GF-D8 (cell line): Measurements from ENCODE around the gene VAMP8.
"Not testable (repeated sequence)": the region's sequence is repeated elsewhere in the genome, so short reads cannot be mapped to it uniquely, and the experiment has no call there.

Experiments
- DNase-seq: peaks from one replicate; lab custom pipeline; 2025; lab: John Stamatoyannopoulos, UW

Gene VAMP8

GRCh38 chr2:85579266-85579935 lies 2.0 kb downstream of the VAMP8 start:
- DNase-seq: peak; percentile 83

GRCh38 chr2:85580206-85580605 lies 2.8 kb downstream of the VAMP8 start:
- no peak for DNase-seq

- DNase-seq: no peak
Measured at GRCh38 chr2:85582492-85582891, 5.1 kb downstream of the VAMP8 start.

GRCh38 chr2:85583667-85584353 lies 6.4 kb downstream of the VAMP8 start:
- DNase-seq: no peak

GRCh38 chr2:85584354-85584856 lies 7.0 kb downstream of the VAMP8 start, which contains the start of gene VAMP5:
VAMP5 (plus strand) TSS chr2:85584431; CDS start chr2:85584491, 60 bp downstream.
- no peak for DNase-seq

- peak; percentile 31 for DNase-seq
Measured at GRCh38 chr2:85584857-85585780, 7.7 kb downstream of the VAMP8 start.

- no peak for DNase-seq
Measured at GRCh38 chr2:85585781-85586105, 8.4 kb downstream of the VAMP8 start.

- peak; percentile 50 for DNase-seq
Measured at GRCh38 chr2:85588236-85588635, 10.8 kb downstream of the VAMP8 start.

GRCh38 chr2:85588645-85589044 lies 11.3 kb downstream of the VAMP8 start:
- no peak for DNase-seq

GRCh38 chr2:85589181-85589580 lies 11.8 kb downstream of the VAMP8 start:
- DNase-seq: no peak

- DNase-seq: peak; percentile 33
Measured at GRCh38 chr2:85589982-85590791, 12.8 kb downstream of the VAMP8 start.

- DNase-seq: no peak
Measured at GRCh38 chr2:85590950-85591349, 13.6 kb downstream of the VAMP8 start.

- DNase-seq: no peak
Measured at GRCh38 chr2:85591563-85591962, 14.2 kb downstream of the VAMP8 start.

- not testable (repeated sequence) for DNase-seq
Measured at GRCh38 chr2:85592299-85592698, 14.9 kb downstream of the VAMP8 start.

GRCh38 chr2:85593023-85593422 lies 15.6 kb downstream of the VAMP8 start:
- DNase-seq: no peak

- DNase-seq: no peak
Measured at GRCh38 chr2:85594715-85595300, 17.4 kb downstream of the VAMP8 start.

GRCh38 chr2:85595301-85596025 lies 18.1 kb downstream of the VAMP8 start, which contains the start of gene RNF181:
RNF181 (plus strand) TSS chr2:85595745; CDS start chr2:85595764, 19 bp downstream.
- DNase-seq: peak; percentile 92

- DNase-seq: no peak
Measured at GRCh38 chr2:85596026-85596333, 18.6 kb downstream of the VAMP8 start.

GRCh38 chr2:85596486-85597143 lies 19.2 kb downstream of the VAMP8 start:
- DNase-seq: no peak

- no peak for DNase-seq
Measured at GRCh38 chr2:85597241-85597640, 19.9 kb downstream of the VAMP8 start.
